Adrenal gland (tissue), 12 donors: ENCODE results near the gene PGA3. TPM values are rescaled to one million over a fixed set of nuclear protein-coding genes. Genes with fewer than 3 reads are reported as not detected.

Experiments
- DNase-seq, 7 donors: peaks; one replicate each; pipeline ENCODE4 v3.0.0-alpha.2; 2019 to 2020
- H3K27ac ChIP-seq, 5 donors: fragments of 200-600 bp; sonication (generic) in 4 of 5; 1 replicate in 3 of 5; 2 replicates in 2 of 5; pipeline versions ENCODE4 v1.5.1 to v1.8.0; 2016 to 2020; ENCODE audit warnings: mild to moderate bottlenecking in 1 of 5
- H3K27me3 ChIP-seq: fragments of 200-600 bp; 2 replicates; pipeline ENCODE4 v1.8.0; 2021
- H3K36me3 ChIP-seq, 2 donors: fragments of 200-600 bp; replicated peaks in 1 of 2; 1 replicate in 1 of 2; 2 replicates in 1 of 2; pipeline versions ENCODE4 v1.5.1 to v1.8.0; 2018 to 2022
- H3K4me1 ChIP-seq, 2 donors: fragments of 200-600 bp; replicated peaks in 1 of 2; 1 replicate in 1 of 2; 2 replicates in 1 of 2; pipeline versions ENCODE4 v1.5.1 to v1.8.0; 2018 to 2021
- H3K4me3 ChIP-seq, 4 donors: fragments of 200-600 bp; sonication (generic) in 3 of 4; one replicate each; pipeline ENCODE4 v1.5.1; 2016 to 2018
- H3K9me3 ChIP-seq, 3 donors: fragments of 200-600 bp; sonication (generic) in 1 of 3; replicated peaks in 1 of 3; 1 replicate in 2 of 3; 2 replicates in 1 of 3; pipeline versions ENCODE4 v1.5.1 to v1.8.0; 2016 to 2021
- CTCF ChIP-seq, 6 experiments: fragments of 450-650 bp in 4 of 6; fragments of 200-600 bp in 2 of 6; sonication (generic) in 1 of 6; IDR thresholded peaks; 1 replicate in 5 of 6; 2 replicates in 1 of 6; pipeline versions ENCODE4 v1.5.1 to v1.8.0; 2016 to 2021; ENCODE audit warnings: antibody characterized with exemption in 6 of 6, mild to moderate bottlenecking in 2 of 6, moderate library complexity in 1 of 6
- POLR2A ChIP-seq, 2 donors: fragments of 450-650 bp; IDR thresholded peaks; one replicate each; pipeline ENCODE4 v1.6.1; 2017; ENCODE audit warnings: antibody characterized with exemption in 2 of 2, mild to moderate bottlenecking in 2 of 2, moderate library complexity in 1 of 2
- WGBS, 4 donors: extraction: QIAGEN DNeasy Blood & Tissue Kit in 2 of 4; methylation state at CpG; one replicate each; pipeline versions ENCODE4 v1.1.5 to v1.1.7; 2013 to 2017; 5-methylcytosine and 5-hydroxymethylcytosine counted together
- intact Hi-C, 2 donors: fragments of 100-400 bp; cut with DNase I; formaldehyde crosslinking; loops; one replicate each; pipeline versions ENCODE4 v1.14.1 to v1.15.0; 2022 to 2023
- polyA plus RNA-seq, 3 donors: library from polyadenylated mRNA; stranded (reverse); fragments of 200-250 nt in 2 of 3; fragments of 350-450 nt in 1 of 3; fragmentation: Illumina TruSeq in 1 of 3; extraction: RNeasy Lipid Tissue Mini Kit (QIAGEN cat#74804) in 1 of 3; gene quantifications; one replicate each; pipeline ENCODE4 v1.2.3, GENCODE V29; 2013 to 2014
- total RNA-seq, 9 donors: library from RNA; depleted of rRNA in 4 of 9; stranded (reverse); fragments of >200 nt in 4 of 9; fragments of 120-200 nt in 1 of 9; fragmentation: NEBNext Ultra II Directional in 1 of 9; extraction: Animal tissue kit (Norgen Biotek cat#: 25700) in 1 of 9; gene quantifications; one replicate each; pipeline versions ENCODE4 v1.1.0 to v1.2.4, GENCODE V29; 2013 to 2023
- donor health status: healthy with polysubstance abuse.
- donor health status: Bipolar disorder and iron deficiency.
- donor health status: DM: yes; HTN: yes; CAD: no.
- donor health status: DM: no; HTN: no; CAD: no.
- donor health status: DM: no; HTN: no; CAD: no.
- donor health status: DM: yes; HTN: yes; CAD: no.

Gene PGA3
- total and polyA plus RNA-seq, 12 donors, result 0.11 to 4.1 (median 1.7) TPM; not detected in 4

GRCh38 chr11:61161190-61162091 is 41.9 kb upstream of the PGA3 start, which contains the start of gene VPS37C:
VPS37C (minus strand) TSS chr11:61161426; CDS start chr11:61138829, 22,597 bp downstream.
- intact Hi-C loops, result no loop called here
- Histone ChIP-seq H3K27ac (peak within 1 kb of the TSS; percentile 73 to 99 (median 94)), H3K27me3 (no peaks in the 10 kb centered on the region), H3K36me3 (no peaks in the 10 kb centered on the region), H3K9me3 (no peaks in the 10 kb centered on the region), H3K4me3 (peak within 1 kb of the TSS in 3 of 4 donors; percentile 36 to 86 (median 78)), H3K4me1 (peaks cover 19 to 34% of the 10 kb centered on the region in 2 donors)
- 0 to 1% (median 1%) methylated on average over 1 to 85 of the region's 85 CpGs for WGBS, 4 donors
- TF ChIP-seq CTCF (IDR thresholded peaks at IDR 0.05), result peak in 3 of 6 experiments; percentile 27 to 45 (median 35)
- peak; percentile 56 to 69 for TF ChIP-seq POLR2A (IDR thresholded peaks at IDR 0.05)
- peak; percentile 86 to 93 (median 91) for DNase-seq

GRCh38 chr11:61162092-61162941 is 41.0 kb upstream of the PGA3 start:
- Histone ChIP-seq H3K4me1 (peaks cover 19 to 34% of the 10 kb centered on the region in 2 donors), H3K27ac (peak overlapping the region in 4 of 5 donors; percentile 37 to 99 (median 94)), H3K4me3 (peak overlapping the region in 2 of 4 donors; percentile 30 to 86), H3K9me3 (no peaks in the 10 kb centered on the region), H3K36me3 (no peaks in the 10 kb centered on the region), H3K27me3 (no peaks in the 10 kb centered on the region)
- TF ChIP-seq CTCF (IDR thresholded peaks at IDR 0.05) (no peak), POLR2A (IDR thresholded peaks at IDR 0.05) (no peak)
- 59 to 65% (median 62%) methylated on average over 8 of the region's 8 CpGs for WGBS, 4 donors
- DNase-seq, result no peak
- intact Hi-C loops, result no loop called here

- no peak for TF ChIP-seq POLR2A (IDR thresholded peaks at IDR 0.05)
- TF ChIP-seq CTCF (IDR thresholded peaks at IDR 0.05), result no peak
- WGBS, 4 donors, result 88 to 96% (median 91%) methylated on average over 4 of the region's 4 CpGs
- no peaks in the 10 kb centered on the region for H3K9me3 ChIP-seq
- no peak overlapping the region for H3K27ac ChIP-seq
- H3K4me3 ChIP-seq, result no peak overlapping the region
- H3K4me1 ChIP-seq, result peaks cover 19 to 34% of the 10 kb centered on the region in 2 donors
- intact Hi-C loops, result no loop called here
- no peak for DNase-seq
- no peaks in the 10 kb centered on the region for H3K27me3 ChIP-seq
- H3K36me3 ChIP-seq, result no peaks in the 10 kb centered on the region
Measured at GRCh38 chr11:61163021-61163420, 40.3 kb upstream of the PGA3 start.
